Gastroesophageal sphincter (tissue), 3 donors: ENCODE data around the gene KCNMA1.

Experiments
- CTCF ChIP-seq, 4 experiments: fragments of 200-600 bp in 2 of 4; fragments of 450-650 bp in 2 of 4; sonication (generic) in 1 of 4; IDR thresholded peaks; one replicate each; pipeline ENCODE4 v1.5.1; 2017 to 2019; ENCODE audit warnings: antibody characterized with exemption in 4 of 4, mild to moderate bottlenecking in 2 of 4, moderate library complexity in 2 of 4
- POLR2A ChIP-seq, 2 donors: fragments of 450-650 bp; IDR thresholded peaks; one replicate each; pipeline ENCODE4 v1.6.1; 2017; ENCODE audit warnings: antibody characterized with exemption in 2 of 2, mild to moderate bottlenecking in 2 of 2, moderate library complexity in 1 of 2

- no peak for TF ChIP-seq CTCF (IDR thresholded peaks at IDR 0.05)
- TF ChIP-seq POLR2A (IDR thresholded peaks at IDR 0.05), result no peak
Measured at GRCh38 chr10:77545585-77545984, 92.0 kb downstream of the KCNMA1 start.
